Smooth muscle cell (in vitro differentiated cells): ENCODE results near the gene PEX10. TPM values are rescaled to one million over a fixed set of nuclear protein-coding genes. Genes with fewer than 3 reads are reported as not detected.

Experiments
- DNase-seq: peaks from one replicate; lab custom pipeline; 2025; ENCODE audit not compliant: unreplicated experiment; lab: John Stamatoyannopoulos, UW
- H2AFZ ChIP-seq: fragments of 200-600 bp; sonication (generic); 2 replicates; pipeline ENCODE4 v1.6.0; 2016; ENCODE audit warnings: antibody characterized with exemption, low read depth, mild to moderate bottlenecking
- H3F3A ChIP-seq: fragments of 200-600 bp; sonication (generic); 2 replicates; pipeline ENCODE4 v1.6.0; 2017; ENCODE audit warnings: antibody characterized with exemption, low read depth
- H3K27ac ChIP-seq: fragments of 200-600 bp; sonication (generic); 2 replicates; pipeline ENCODE4 v1.5.1; 2016; ENCODE audit warnings: low read depth, mild to moderate bottlenecking
- H3K27me3 ChIP-seq: fragments of 200-600 bp; sonication (generic); 2 replicates; pipeline ENCODE4 v1.6.1; 2016; ENCODE audit warnings: low read depth, mild to moderate bottlenecking
- H3K36me3 ChIP-seq: fragments of 200-600 bp; sonication (generic); 2 replicates; pipeline ENCODE4 v1.5.1; 2016; ENCODE audit warnings: low read depth
- H3K4me1 ChIP-seq: fragments of 200-600 bp; sonication (generic); 2 replicates; pipeline ENCODE4 v1.5.1; 2016; ENCODE audit warnings: low read depth
- H3K4me2 ChIP-seq: fragments of 200-600 bp; sonication (generic); 2 replicates; pipeline ENCODE4 v1.6.0; 2016; ENCODE audit warnings: mild to moderate bottlenecking
- H3K4me3 ChIP-seq: fragments of 200-600 bp; sonication (generic); 2 replicates; pipeline ENCODE4 v1.5.1; 2016; ENCODE audit warnings: mild to moderate bottlenecking
- H3K79me2 ChIP-seq: fragments of 200-600 bp; sonication (generic); 2 replicates; pipeline ENCODE4 v1.6.0; 2016; ENCODE audit warnings: low read depth, mild to moderate bottlenecking
- H3K9ac ChIP-seq: fragments of 200-600 bp; sonication (generic); 2 replicates; pipeline ENCODE4 v1.6.0; 2016; ENCODE audit warnings: low read depth
- H3K9me3 ChIP-seq: fragments of 200-600 bp; sonication (generic); replicated peaks from 2 replicates; pipeline ENCODE4 v1.5.1; 2016; ENCODE audit warnings: low read depth
- H4K20me1 ChIP-seq: fragments of 200-600 bp; sonication (generic); 2 replicates; pipeline ENCODE4 v1.6.0; 2016; ENCODE audit warnings: low read depth
- WGBS: methylation state at CpG from one replicate; pipeline ENCODE4 v1.1.7; 2016; ENCODE audit warnings: low lambda C conversion rate; 5-methylcytosine and 5-hydroxymethylcytosine counted together
- polyA plus RNA-seq: library from polyadenylated mRNA; unstranded; fragments of >200 nt; fragmentation: Nextera tagmentation; extraction: Ambion mirVana; gene quantifications from 2 replicates; pipeline ENCODE4 v1.2.1, GENCODE V29; 2016
- total RNA-seq: library from RNA; depleted of rRNA; stranded (reverse); fragments of >200 nt; gene quantifications from 2 replicates; pipeline ENCODE4 v1.2.3, GENCODE V29; 2014
- TF ChIP-seq, protein P1 (sequence below): fragments of 200-600 bp; sonication (generic); IDR thresholded peaks from 2 replicates; pipeline ENCODE4 v1.5.1; 2017; ENCODE audit warnings: borderline replicate concordance, mild to moderate bottlenecking, antibody characterized with exemption; ENCODE audit not compliant: insufficient read depth, poor library complexity, severe bottlenecking

The PEX10 gene
- total and polyA plus RNA-seq, 2 experiments from 2014 or later, result 14.0 to 20.3 TPM

DNA sequence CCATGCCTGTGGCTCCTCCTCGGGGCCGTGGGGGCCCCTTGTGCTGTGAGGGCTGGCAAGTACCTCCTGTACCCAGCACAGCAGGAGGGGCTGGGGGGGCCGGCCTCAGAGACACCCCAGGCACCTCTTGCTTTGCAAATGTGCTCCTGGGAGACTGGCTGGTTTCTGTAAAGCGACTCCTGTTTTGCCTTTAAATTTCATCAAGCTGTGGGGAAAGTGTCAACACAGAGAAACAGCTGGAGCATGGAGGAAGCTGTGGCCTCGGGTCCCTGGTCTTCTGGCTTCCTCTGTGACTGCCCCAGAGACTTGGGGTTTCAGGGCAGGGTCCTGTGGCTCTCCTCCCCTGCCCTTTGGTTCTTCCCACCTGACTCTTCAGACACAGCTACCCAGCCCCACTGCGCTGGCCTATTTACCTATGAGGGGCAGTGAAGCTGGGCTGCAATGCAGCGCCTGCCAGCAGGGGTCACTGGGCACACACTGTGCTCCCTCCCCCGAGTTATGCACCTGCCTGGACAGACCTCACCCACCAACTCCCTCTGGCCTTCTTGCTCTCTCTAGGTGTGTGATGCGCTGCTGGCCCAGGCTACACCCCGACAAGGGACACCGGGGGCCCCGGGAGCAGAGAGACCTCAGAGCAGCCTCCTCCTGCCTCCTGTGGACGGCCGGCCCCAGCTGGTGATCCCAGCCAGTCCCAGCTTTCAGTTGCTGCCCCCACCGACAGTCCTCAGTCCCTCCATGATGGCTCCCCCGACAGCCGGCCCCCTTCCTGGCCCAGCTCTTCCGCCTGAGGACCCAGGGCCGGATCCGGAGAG, 17.6 kb upstream of the PEX10 start:
- H3K36me3 ChIP-seq, result no peaks in the 10 kb centered on the region
- 87% methylated on average over 20 of the region's 20 CpGs for WGBS
- TF ChIP-seq, protein P1, sequence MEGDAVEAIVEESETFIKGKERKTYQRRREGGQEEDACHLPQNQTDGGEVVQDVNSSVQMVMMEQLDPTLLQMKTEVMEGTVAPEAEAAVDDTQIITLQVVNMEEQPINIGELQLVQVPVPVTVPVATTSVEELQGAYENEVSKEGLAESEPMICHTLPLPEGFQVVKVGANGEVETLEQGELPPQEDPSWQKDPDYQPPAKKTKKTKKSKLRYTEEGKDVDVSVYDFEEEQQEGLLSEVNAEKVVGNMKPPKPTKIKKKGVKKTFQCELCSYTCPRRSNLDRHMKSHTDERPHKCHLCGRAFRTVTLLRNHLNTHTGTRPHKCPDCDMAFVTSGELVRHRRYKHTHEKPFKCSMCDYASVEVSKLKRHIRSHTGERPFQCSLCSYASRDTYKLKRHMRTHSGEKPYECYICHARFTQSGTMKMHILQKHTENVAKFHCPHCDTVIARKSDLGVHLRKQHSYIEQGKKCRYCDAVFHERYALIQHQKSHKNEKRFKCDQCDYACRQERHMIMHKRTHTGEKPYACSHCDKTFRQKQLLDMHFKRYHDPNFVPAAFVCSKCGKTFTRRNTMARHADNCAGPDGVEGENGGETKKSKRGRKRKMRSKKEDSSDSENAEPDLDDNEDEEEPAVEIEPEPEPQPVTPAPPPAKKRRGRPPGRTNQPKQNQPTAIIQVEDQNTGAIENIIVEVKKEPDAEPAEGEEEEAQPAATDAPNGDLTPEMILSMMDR, result peak; percentile 22
- H3K4me1 ChIP-seq, result no peaks in the 10 kb centered on the region
- peaks cover 8% of the 10 kb centered on the region for H3K27me3 ChIP-seq
- H4K20me1 ChIP-seq, result no peaks in the 10 kb centered on the region
- no peak overlapping the region for H3K27ac ChIP-seq
- no peak for DNase-seq
- H2AFZ ChIP-seq, result no peak overlapping the region
- no peaks in the 10 kb centered on the region for H3K79me2 ChIP-seq
- no peak overlapping the region for H3K4me2 ChIP-seq
- no peaks in the 10 kb centered on the region for H3F3A ChIP-seq
- no peak overlapping the region for H3K4me3 ChIP-seq
- no peak overlapping the region for H3K9ac ChIP-seq
- H3K9me3 ChIP-seq, result no peaks in the 10 kb centered on the region

DNA sequence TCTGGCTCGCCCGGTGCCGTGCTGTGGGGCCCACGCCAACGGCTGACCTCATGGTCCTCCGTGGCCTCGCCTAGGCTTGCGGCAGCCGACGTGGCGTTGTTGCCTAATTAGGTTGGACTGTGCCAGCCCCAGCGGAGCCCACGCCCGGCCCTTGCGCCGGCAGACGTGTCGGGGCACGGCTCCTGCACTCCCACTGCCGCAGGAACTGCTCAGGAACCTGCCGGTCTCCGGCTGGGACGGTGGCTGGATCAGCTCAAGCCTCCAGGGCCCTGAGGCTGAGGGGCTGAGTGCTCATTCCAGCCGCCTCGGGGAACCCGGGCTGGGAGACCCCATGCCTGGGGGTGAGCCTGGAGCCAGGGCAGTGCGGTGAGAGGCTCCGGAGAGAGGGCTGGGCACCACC, 16.1 kb upstream of the PEX10 start:
- Histone ChIP-seq H3K27ac (no peak overlapping the region), H3K9ac (no peak overlapping the region), H3K4me3 (no peak overlapping the region), H3K36me3 (no peaks in the 10 kb centered on the region), H3K4me1 (no peaks in the 10 kb centered on the region), H3K79me2 (no peaks in the 10 kb centered on the region), H4K20me1 (no peaks in the 10 kb centered on the region), H2AFZ (no peak overlapping the region), H3K4me2 (no peak overlapping the region), H3F3A (no peaks in the 10 kb centered on the region), H3K9me3 (no peaks in the 10 kb centered on the region), H3K27me3 (no peaks in the 10 kb centered on the region)
- TF ChIP-seq, protein P1, result no peak
- no peak for DNase-seq
- WGBS, result 89% methylated on average over 28 of the region's 28 CpGs

DNA sequence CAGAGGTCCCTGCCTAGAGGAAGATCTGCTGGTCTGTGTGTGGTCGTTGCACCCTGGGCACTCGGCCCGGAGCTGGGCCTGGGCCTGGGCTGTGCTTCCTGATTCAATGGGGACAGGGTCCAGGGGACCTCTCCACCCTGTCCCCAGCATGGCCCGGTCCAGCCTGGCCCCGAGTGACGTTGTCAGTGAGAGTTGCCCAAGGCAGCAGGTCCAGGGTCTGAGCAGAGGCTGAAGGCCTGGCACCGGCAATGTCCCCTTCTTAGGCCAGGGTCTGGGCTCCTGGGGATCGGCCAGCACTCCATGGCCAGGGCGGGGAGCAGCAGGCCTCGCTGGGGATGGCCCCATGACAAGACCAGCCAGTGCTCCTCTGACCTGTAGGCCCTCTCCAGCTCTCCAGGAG, 15.6 kb upstream of the PEX10 start:
- DNase-seq, result no peak
- no peak overlapping the region for H2AFZ ChIP-seq
- no peak overlapping the region for H3K9ac ChIP-seq
- no peaks in the 10 kb centered on the region for H3K9me3 ChIP-seq
- WGBS, result 96% methylated on average over 10 of the region's 10 CpGs
- H3K4me3 ChIP-seq, result no peak overlapping the region
- no peaks in the 10 kb centered on the region for H4K20me1 ChIP-seq
- H3K79me2 ChIP-seq, result no peaks in the 10 kb centered on the region
- H3F3A ChIP-seq, result no peaks in the 10 kb centered on the region
- H3K27me3 ChIP-seq, result no peaks in the 10 kb centered on the region
- TF ChIP-seq, protein P1, result no peak
- H3K36me3 ChIP-seq, result no peaks in the 10 kb centered on the region
- H3K27ac ChIP-seq, result no peak overlapping the region
- H3K4me2 ChIP-seq, result no peak overlapping the region
- no peaks in the 10 kb centered on the region for H3K4me1 ChIP-seq

DNA sequence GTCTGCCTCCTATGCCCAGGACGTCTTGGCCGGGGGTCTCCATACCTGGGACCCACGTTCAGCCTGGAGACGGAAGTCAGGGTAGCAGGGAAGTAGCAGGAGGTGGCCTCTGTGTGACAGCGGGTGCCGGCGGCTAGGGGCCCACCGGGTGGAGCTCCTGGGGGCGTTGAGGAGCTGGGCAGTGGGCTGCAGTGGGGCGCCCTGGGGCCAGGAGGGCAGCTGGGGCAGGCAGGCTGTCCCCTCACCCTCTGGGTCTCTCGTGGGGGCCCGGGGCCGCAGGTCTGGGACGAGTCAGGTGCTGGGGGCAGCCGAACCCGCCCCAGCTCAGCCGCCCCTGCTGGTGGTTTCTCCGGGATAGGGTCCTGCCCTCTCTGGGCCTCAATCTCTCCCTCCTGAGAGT, 14.7 kb upstream of the PEX10 start:
- Histone ChIP-seq H3K4me1 (no peaks in the 10 kb centered on the region), H3K27ac (no peak overlapping the region), H3K4me3 (no peak overlapping the region), H3K36me3 (no peaks in the 10 kb centered on the region), H3F3A (no peaks in the 10 kb centered on the region), H2AFZ (no peak overlapping the region), H3K9me3 (no peaks in the 10 kb centered on the region), H3K27me3 (no peaks in the 10 kb centered on the region), H3K79me2 (no peaks in the 10 kb centered on the region), H4K20me1 (no peaks in the 10 kb centered on the region), H3K9ac (no peak overlapping the region), H3K4me2 (no peak overlapping the region)
- WGBS, result 82% methylated on average over 13 of the region's 18 CpGs
- TF ChIP-seq, protein P1, result no peak
- no peak for DNase-seq
